GM12878 (cell line): ENCODE data around the gene LINC00237.

ENCODE experiments used
- ATF2 ChIP-seq: IDR thresholded peaks from 2 replicates; pipeline ENCODE4 v1.6.1; 2012; ENCODE audit warnings: low read length, inconsistent platforms
- CHD1 ChIP-seq: IDR thresholded peaks from 2 replicates; pipeline ENCODE4 v1.6.1; 2012; ENCODE audit warnings: low read depth, low read length, improper control_type of control experiment
- CTCF ChIP-seq, 3 experiments: IDR thresholded peaks in 2 of 3; conservative IDR thresholded peaks in 1 of 3; 2 replicates each; pipeline ENCODE4 v1.5.1; 2011; ENCODE audit warnings: low read depth in 3 of 3, low read length in 3 of 3, mild to moderate bottlenecking in 3 of 3, control low read depth in 2 of 3, moderate library complexity in 2 of 3, inconsistent platforms in 1 of 3, mixed read lengths in 1 of 3; ENCODE audit not compliant: control insufficient read depth in 2 of 3, insufficient read depth in 1 of 3; ENCODE audit errors: extremely low read depth in 1 of 3
- DPF2 ChIP-seq: fragments of 450-650 bp; IDR thresholded peaks from 2 replicates; pipeline ENCODE4 v1.6.1; 2017; ENCODE audit warnings: mild to moderate bottlenecking
- EGR1 ChIP-seq, 2 experiments: IDR thresholded peaks; 1 replicate in 1 of 2; 2 replicates in 1 of 2; pipeline ENCODE4 v1.6.1; 2011 to 2012; ENCODE audit warnings: low read depth in 2 of 2, low read length in 2 of 2, borderline replicate concordance in 1 of 2, mild to moderate bottlenecking in 1 of 2, moderate library complexity in 1 of 2
- EP300 ChIP-seq, 2 experiments: fragments of 150-350 bp in 1 of 2; IDR thresholded peaks; 2 replicates each; pipeline ENCODE4 v1.6.1; 2011 to 2012; ENCODE audit warnings: low read depth in 2 of 2, low read length in 2 of 2, borderline replicate concordance in 1 of 2, improper control_type of control experiment in 1 of 2, inconsistent platforms in 1 of 2; ENCODE audit not compliant: control insufficient read depth in 1 of 2
- EZH2 ChIP-seq: IDR thresholded peaks from 2 replicates; pipeline ENCODE4 v1.6.1; 2012; ENCODE audit warnings: low read depth, mild to moderate bottlenecking, control low read depth, inconsistent platforms, low read length, borderline replicate concordance; ENCODE audit not compliant: control insufficient read depth
- FOXM1 ChIP-seq: IDR thresholded peaks from 2 replicates; pipeline ENCODE4 v1.6.1; 2012; ENCODE audit warnings: low read depth, mild to moderate bottlenecking, inconsistent platforms, low read length, moderate library complexity
- MYB ChIP-seq: fragments of 150-350 bp; IDR thresholded peaks from 2 replicates; pipeline ENCODE4 v1.6.1; 2014; ENCODE audit warnings: mild to moderate bottlenecking, low read depth, low read length, borderline replicate concordance
- NBN ChIP-seq: fragments of 450-650 bp; IDR thresholded peaks from 2 replicates; pipeline ENCODE4 v1.6.1; 2016
- POLR2A ChIP-seq: IDR thresholded peaks from 2 replicates; pipeline ENCODE4 v1.6.1; 2011; ENCODE audit warnings: low read depth, mild to moderate bottlenecking, low read length
- POLR2AphosphoS5 ChIP-seq: IDR thresholded peaks from 2 replicates; pipeline ENCODE4 v1.6.1; 2011; ENCODE audit warnings: mild to moderate bottlenecking, low read length, inconsistent platforms
- STAT1 ChIP-seq: fragments of 450-650 bp; conservative IDR thresholded peaks from 2 replicates; pipeline ENCODE4 v1.6.1; 2014; ENCODE audit warnings: antibody characterized with exemption, mild to moderate bottlenecking
- ZSCAN29 ChIP-seq: fragments of 450-650 bp; IDR thresholded peaks from 2 replicates; pipeline ENCODE4 v1.6.1; 2017; ENCODE audit warnings: mild to moderate bottlenecking, moderate library complexity

DNA sequence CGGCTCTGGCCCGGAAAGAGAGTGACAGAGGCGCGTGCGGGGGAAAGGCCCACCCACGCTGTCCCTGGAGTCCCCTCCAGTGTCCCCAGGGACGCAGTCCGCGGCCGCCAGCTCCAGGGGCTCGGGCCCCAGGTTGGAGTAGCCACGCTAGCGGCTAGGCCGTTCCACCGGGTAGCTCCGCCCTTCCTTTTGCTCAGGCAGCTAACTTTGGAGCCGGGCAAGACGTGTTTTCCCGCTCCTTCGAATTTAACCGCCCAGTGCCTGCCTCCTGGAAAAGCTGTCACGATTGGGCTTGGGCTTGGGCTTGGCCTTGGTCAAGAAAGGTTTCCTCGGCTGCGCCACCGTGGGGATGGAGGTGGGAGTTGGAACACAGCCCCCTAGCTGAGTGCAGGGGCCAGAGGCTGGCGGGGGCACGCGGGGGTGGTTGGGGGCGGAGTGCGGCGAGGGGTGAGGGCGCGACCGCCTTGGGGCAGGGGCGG lies 4.7 kb downstream of the LINC00237 start:
- TF ChIP-seq FOXM1 = no peak
- TF ChIP-seq POLR2A = no peak
- no peak for TF ChIP-seq POLR2AphosphoS5
- no peak for TF ChIP-seq ZSCAN29
- no peak for TF ChIP-seq EGR1 (IDR thresholded peaks at IDR 0.05; ENCODE audit: borderline replicate concordance in 1 of 2, low read depth in 2 of 2, low read length in 2 of 2)
- no peak for TF ChIP-seq CTCF (IDR thresholded peaks at IDR 0.05 in 2 of 3, conservative IDR thresholded peaks at IDR 0.05 in 1 of 3; ENCODE audit: control insufficient read depth in 2 of 3, extremely low read depth in 1 of 3, insufficient read depth in 1 of 3, low read depth in 3 of 3, low read length in 3 of 3)
- no peak for TF ChIP-seq STAT1
- no peak for TF ChIP-seq ATF2
- TF ChIP-seq EZH2 = no peak
- no peak for TF ChIP-seq EP300 (IDR thresholded peaks at IDR 0.05; ENCODE audit: borderline replicate concordance in 1 of 2, control insufficient read depth in 1 of 2, low read depth in 2 of 2, low read length in 2 of 2)
- TF ChIP-seq DPF2 = no peak
- no peak for TF ChIP-seq MYB
- no peak for TF ChIP-seq CHD1
- no peak for TF ChIP-seq NBN
